Measurements from ENCODE around the gene CAMK2D. TPM values are rescaled to one million over a fixed set of nuclear protein-coding genes. Genes with fewer than 3 reads are reported as not detected.
A peak's percentile ranks its signal among the peaks of the same experiment; 100 is the strongest.

CAMK2D gene
- total RNA-seq, 2 experiments from 2014 or later, result 33.6 to 43.1 TPM

DNA sequence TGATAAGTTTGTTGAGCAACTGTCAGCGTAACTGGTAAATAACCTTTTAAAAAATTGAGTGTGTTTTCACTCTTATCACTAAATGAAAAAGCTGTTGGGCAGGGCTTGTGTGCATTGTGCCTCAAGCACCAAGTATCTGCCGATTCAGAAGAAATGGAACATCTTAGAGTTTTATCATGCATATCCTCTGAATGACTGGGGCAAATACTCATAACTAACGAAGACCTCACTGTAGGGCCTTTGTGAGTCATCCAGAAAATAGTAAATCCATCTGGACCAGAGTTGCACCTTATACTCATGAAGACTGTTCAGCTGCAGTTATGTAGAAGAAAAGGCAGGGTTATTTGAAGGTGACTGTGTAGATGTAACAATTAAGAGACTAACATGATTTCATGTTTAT is 222.1 kb downstream of the CAMK2D start:
- no peak overlapping the region for H3K4me3 Mint-ChIP-seq
- DNase-seq (no peak), ATAC-seq (peak; percentile 73)
- H3K36me3 Mint-ChIP-seq, result peaks cover 20% of the 10 kb centered on the region
- H3K4me1 Mint-ChIP-seq, result peaks cover 14% of the 10 kb centered on the region
- H3K27me3 Mint-ChIP-seq, result no peaks in the 10 kb centered on the region
- H3K9me3 Mint-ChIP-seq (ENCODE audit: low read depth), result no peaks in the 10 kb centered on the region
- CTCF ChIA-PET, result interaction anchor here (0.7 to 1.2 kb wide), 2 partner anchors 8 to 11 kb away, joined by 3 to 5 read pairs; no protein-coding TSS in a partner anchor
- H3K27ac Mint-ChIP-seq, result no peak overlapping the region

DNA sequence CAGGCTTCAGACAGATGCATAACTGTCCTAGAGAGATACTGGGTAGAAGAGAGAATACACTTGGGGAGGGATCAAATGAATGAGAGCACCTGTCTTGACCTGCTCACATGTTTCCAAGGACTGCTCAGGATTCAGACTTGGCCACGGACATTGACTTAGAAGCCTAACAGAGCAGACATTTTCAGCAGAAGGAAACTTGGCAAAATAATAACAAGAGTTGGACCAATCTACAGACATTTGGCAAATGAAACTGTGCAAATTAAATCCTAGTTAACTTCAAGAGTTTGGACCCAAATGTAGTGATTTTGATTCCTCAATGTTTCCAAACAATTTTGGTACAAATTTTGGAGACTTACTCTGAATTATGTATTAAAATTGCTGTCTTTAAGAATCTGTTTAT is 223.9 kb downstream of the CAMK2D start:
- Mint-ChIP-seq H3K27ac (no peak overlapping the region), H3K9me3 (ENCODE audit: low read depth) (no peaks in the 10 kb centered on the region), H3K4me1 (peaks cover 12% of the 10 kb centered on the region), H3K27me3 (no peaks in the 10 kb centered on the region), H3K4me3 (no peak overlapping the region), H3K36me3 (peaks cover 16% of the 10 kb centered on the region)
- CTCF ChIA-PET, result no interaction called here
- no peak for ATAC-seq
- DNase-seq, result no peak

DNA sequence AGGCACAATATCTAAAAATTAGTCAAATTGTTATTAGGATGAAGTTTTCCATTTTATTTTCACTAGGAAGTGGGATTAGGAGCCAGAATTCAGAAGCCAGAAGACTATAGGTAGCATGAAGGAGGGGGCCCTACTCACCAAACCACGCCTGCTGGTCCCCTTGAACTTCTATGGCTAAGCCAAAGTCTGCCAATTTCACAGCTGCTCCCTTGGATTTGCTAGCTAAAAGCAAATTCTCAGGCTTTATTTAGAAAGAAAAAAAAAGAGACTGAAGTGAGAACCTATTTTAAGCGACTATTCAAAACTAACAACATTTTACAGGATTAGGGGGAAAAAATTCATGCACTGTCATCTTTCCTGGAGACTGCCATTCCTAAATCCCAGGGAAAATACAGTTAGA is 224.3 kb downstream of the CAMK2D start:
- Mint-ChIP-seq H3K9me3 (ENCODE audit: low read depth) (no peaks in the 10 kb centered on the region), H3K4me3 (no peak overlapping the region), H3K4me1 (peaks cover 12% of the 10 kb centered on the region), H3K27ac (no peak overlapping the region), H3K27me3 (no peaks in the 10 kb centered on the region), H3K36me3 (peaks cover 17% of the 10 kb centered on the region)
- no peak for DNase-seq
- ATAC-seq, result no peak
- CTCF ChIA-PET, result no interaction called here

DNA sequence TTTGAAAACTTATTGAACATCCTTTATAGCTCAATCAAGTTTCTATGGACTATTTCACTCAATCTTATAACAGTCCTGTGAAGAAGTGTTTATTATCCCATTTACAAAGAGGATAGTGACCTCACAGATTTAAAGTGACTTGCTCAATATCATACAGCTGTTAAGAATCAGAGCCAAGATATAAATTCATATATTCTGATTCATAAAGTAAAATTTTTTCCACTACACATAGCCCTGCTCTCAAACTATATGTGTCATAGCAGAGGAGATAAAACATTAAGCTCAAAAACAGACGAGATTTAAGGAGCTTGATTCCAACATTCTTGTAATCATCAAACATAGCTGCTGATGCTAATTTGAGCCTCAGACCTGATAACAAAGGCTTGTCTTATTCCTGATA is 226.8 kb downstream of the CAMK2D start:
- DNase-seq (no peak), ATAC-seq (no peak)
- CTCF ChIA-PET, result no interaction called here
- Mint-ChIP-seq H3K27ac (no peak overlapping the region), H3K4me1 (peaks cover 6% of the 10 kb centered on the region), H3K27me3 (no peaks in the 10 kb centered on the region), H3K9me3 (ENCODE audit: low read depth) (no peaks in the 10 kb centered on the region), H3K36me3 (peaks cover 25% of the 10 kb centered on the region), H3K4me3 (no peak overlapping the region)

DNA sequence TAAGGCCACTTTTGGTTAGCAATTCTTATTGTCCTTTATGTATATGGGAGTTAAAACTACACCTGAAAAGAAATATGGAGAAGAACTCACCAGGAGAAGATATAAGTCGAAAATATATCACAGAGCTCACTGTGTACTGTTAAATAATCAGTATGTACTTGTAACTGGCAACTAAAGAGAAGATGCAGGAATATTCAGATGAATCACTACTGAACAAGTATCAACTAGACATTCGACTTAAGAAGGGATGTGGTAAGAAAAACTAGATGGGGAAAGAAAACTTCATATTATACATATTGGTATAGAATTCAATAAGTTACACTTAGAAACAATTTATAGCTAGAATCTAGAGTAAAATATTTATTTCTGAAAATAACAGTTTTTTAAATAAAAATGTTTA is 230.0 kb downstream of the CAMK2D start:
- no peaks in the 10 kb centered on the region for H3K4me1 Mint-ChIP-seq
- H3K27me3 Mint-ChIP-seq, result no peaks in the 10 kb centered on the region
- DNase-seq (no peak), ATAC-seq (no peak)
- no peak overlapping the region for H3K27ac Mint-ChIP-seq
- CTCF ChIA-PET, result no interaction called here
- H3K4me3 Mint-ChIP-seq, result no peak overlapping the region
- H3K9me3 Mint-ChIP-seq (ENCODE audit: low read depth), result no peaks in the 10 kb centered on the region
- H3K36me3 Mint-ChIP-seq, result peaks cover 29% of the 10 kb centered on the region

DNA sequence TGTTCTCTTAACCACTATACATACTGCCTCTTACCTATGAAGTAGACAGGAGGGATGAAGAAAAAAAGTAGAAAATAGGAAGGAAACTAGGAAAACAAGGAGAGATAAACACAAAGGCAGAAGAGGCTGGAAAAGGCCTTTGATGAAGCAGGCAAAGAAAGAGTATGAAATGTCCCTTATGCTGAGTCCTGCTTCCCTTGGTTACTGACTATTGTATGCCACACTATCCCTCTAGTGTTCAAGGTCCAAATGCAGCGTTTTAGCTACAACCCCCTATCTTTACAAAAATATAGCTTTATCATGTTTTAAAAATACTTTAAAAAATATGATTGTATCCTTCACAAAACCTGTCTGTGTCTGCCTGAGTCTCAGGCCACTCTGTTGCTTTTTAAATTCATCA is 233.1 kb downstream of the CAMK2D start:
- DNase-seq (no peak), ATAC-seq (no peak)
- no peaks in the 10 kb centered on the region for H3K9me3 Mint-ChIP-seq (ENCODE audit: low read depth)
- no peaks in the 10 kb centered on the region for H3K27me3 Mint-ChIP-seq
- peaks cover 44% of the 10 kb centered on the region for H3K36me3 Mint-ChIP-seq
- H3K4me1 Mint-ChIP-seq, result peaks cover 12% of the 10 kb centered on the region
- no peak overlapping the region for H3K27ac Mint-ChIP-seq
- no peak overlapping the region for H3K4me3 Mint-ChIP-seq
- CTCF ChIA-PET, result interaction anchor here (1.6 kb wide), 1 partner anchor 12 kb away, joined by 5 read pairs; no protein-coding TSS in a partner anchor

DNA sequence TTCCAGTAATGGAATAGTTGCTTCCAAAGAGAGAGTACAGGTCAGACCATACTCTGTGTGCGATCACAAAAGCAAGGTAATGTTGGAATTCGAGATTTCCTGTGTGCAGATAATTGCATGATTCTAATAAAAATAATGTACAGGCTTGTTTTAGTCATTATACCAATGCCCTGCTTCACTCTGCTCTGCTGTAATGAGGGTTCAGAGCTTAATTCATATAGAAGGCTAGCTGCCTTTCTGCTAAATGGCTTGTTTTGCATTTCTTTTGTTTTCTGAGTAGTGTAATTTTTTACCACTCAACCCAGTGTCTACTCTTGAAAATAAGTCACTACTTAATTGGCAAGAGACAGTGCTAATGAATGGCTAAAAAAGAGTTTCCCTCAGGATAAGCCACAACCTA is 236.0 kb downstream of the CAMK2D start:
- Mint-ChIP-seq H3K36me3 (peaks cover 45% of the 10 kb centered on the region), H3K27me3 (no peaks in the 10 kb centered on the region), H3K4me3 (no peak overlapping the region), H3K9me3 (ENCODE audit: low read depth) (no peaks in the 10 kb centered on the region), H3K4me1 (peaks cover 12% of the 10 kb centered on the region), H3K27ac (no peak overlapping the region)
- DNase-seq (no peak), ATAC-seq (no peak)
- CTCF ChIA-PET, result no interaction called here

DNA sequence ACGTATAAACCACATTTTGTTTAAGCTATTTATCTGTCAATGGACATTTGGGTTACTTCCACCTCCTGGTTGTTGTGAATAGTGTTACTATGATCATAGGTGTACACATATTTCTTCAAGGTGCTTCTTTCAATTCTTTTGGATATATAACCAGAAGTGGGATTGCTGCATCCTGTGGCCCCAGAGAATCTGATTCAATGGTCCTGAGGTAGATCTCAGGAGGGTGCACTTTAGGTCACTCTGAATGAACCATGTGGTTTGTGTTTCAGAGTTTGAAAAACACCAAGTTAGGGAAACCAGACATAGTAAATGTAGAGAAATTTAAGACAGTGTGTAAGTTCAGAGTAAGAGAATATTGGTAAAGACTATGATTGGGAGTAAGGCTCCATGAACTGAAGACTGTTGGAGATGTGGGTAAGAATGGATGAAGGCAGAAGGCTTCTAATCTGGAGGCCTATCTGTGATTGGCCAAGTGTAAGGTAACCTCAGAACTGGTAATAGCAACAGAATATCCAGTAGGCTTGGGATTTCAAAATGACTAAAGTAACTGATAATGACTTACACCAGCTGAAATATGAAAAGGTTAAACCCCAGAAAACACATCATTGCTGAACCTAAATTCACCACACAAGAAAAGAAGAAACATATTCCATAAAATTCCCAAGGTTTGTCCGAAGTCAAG is 236.9 kb downstream of the CAMK2D start:
- no peak overlapping the region for H3K4me3 Mint-ChIP-seq
- ATAC-seq, result no peak

DNA sequence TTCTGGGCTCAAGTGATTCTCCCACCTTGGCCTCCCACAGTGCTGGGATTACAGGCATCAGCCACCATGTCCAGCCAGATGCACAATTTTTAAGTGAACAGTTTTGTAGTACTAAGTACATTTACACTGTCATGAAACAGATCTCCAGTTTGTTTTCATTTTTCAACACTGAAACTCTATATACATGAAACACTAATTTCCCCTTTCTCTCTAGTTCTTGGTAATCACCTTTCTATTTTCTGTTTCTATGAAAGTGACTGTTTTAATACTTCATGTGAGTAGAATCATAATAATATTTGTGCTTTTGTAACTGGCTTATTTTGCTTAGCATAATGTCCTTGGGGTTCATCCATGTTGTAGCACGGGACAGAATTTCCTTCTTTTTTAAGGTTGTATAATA is 237.4 kb downstream of the CAMK2D start:
- ATAC-seq (no peak), DNase-seq (no peak)
- H3K9me3 Mint-ChIP-seq (ENCODE audit: low read depth), result no peaks in the 10 kb centered on the region
- H3K27ac Mint-ChIP-seq, result no peak overlapping the region
- H3K36me3 Mint-ChIP-seq, result peaks cover 41% of the 10 kb centered on the region
- H3K4me1 Mint-ChIP-seq, result peaks cover 12% of the 10 kb centered on the region
- no peak overlapping the region for H3K4me3 Mint-ChIP-seq
- no peaks in the 10 kb centered on the region for H3K27me3 Mint-ChIP-seq
- CTCF ChIA-PET, result no interaction called here

More for the DNA sequence above, 236.9 kb downstream of the CAMK2D start:
- no peak for DNase-seq
- H3K4me1 Mint-ChIP-seq, result peaks cover 12% of the 10 kb centered on the region
- H3K36me3 Mint-ChIP-seq, result peaks cover 44% of the 10 kb centered on the region
- no peaks in the 10 kb centered on the region for H3K27me3 Mint-ChIP-seq
- H3K27ac Mint-ChIP-seq, result no peak overlapping the region
- H3K9me3 Mint-ChIP-seq (ENCODE audit: low read depth), result no peaks in the 10 kb centered on the region
- CTCF ChIA-PET, result no interaction called here

DNA sequence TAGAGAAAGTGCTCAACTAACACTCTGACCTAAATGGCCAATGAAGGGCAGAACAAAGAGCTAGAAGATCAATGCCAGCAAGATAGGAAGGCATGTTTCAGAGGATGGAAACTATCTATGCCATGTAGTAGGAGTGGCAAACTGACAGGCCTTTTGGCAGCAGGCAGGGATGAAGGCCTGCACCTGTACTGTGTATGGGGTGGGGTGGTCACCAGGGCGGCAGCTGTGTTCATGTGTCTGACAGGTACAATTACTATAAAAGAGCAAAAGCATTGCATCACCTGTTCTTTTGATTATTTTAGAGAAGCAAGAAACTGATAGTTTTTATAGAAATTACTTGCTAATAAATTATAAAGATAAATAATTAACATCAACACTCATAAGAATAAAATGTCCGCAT is 239.1 kb downstream of the CAMK2D start:
- DNase-seq (no peak), ATAC-seq (no peak)
- peaks cover 12% of the 10 kb centered on the region for H3K4me1 Mint-ChIP-seq
- no peak overlapping the region for H3K27ac Mint-ChIP-seq
- no peaks in the 10 kb centered on the region for H3K27me3 Mint-ChIP-seq
- CTCF ChIA-PET, result no interaction called here
- H3K4me3 Mint-ChIP-seq, result no peak overlapping the region
- H3K36me3 Mint-ChIP-seq, result peaks cover 42% of the 10 kb centered on the region
- H3K9me3 Mint-ChIP-seq (ENCODE audit: low read depth), result no peaks in the 10 kb centered on the region

DNA sequence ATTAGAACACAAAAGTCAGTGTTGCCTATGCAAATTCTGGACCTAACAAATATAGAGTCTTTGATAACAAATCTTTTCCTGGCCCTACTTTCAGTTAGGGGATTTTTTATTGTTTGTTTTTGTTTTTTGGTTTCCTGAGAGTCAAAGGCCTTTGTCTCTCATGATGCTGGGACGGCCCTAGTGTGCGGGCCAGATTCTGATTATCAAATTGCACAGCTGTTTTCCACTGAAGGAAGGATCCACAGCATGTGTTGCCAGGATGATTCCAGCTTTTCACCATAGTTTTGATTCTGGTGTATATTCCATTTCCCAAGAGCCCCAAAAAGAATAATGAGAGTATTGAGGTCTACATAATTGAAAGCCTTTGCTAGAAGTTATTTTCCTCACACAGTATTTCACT is 248.2 kb downstream of the CAMK2D start:
- no peaks in the 10 kb centered on the region for H3K9me3 Mint-ChIP-seq (ENCODE audit: low read depth)
- H3K4me3 Mint-ChIP-seq, result no peak overlapping the region

DNA sequence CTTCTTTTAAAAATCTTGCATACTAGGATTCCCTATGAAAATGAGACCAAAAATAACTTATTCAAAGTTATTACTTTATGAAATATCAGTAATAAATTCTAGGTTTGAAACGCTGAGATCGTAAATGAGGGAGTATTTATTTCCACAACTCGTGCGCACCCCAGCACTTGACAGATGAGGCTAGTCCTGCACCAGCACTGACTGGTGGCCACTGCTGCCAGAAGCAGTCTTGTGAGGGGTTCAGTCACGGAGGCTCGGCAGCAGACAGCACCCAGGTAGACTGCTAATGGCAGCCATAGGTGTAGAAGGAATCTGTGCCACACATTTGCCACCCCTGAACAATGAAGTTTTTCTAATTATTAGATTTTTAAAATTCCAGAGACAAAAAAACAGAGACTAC is 248.7 kb downstream of the CAMK2D start:
- CTCF ChIA-PET, result no interaction called here
- H3K9me3 Mint-ChIP-seq (ENCODE audit: low read depth), result no peaks in the 10 kb centered on the region
- H3K27ac Mint-ChIP-seq, result no peak overlapping the region
- H3K27me3 Mint-ChIP-seq, result no peaks in the 10 kb centered on the region
- H3K36me3 Mint-ChIP-seq, result peaks cover 57% of the 10 kb centered on the region
- H3K4me3 Mint-ChIP-seq, result no peak overlapping the region
- DNase-seq (no peak), ATAC-seq (no peak)
- no peaks in the 10 kb centered on the region for H3K4me1 Mint-ChIP-seq

More for the DNA sequence above, 248.2 kb downstream of the CAMK2D start:
- no peak for ATAC-seq
- no peak for DNase-seq
- no peaks in the 10 kb centered on the region for H3K4me1 Mint-ChIP-seq
- H3K27me3 Mint-ChIP-seq, result no peaks in the 10 kb centered on the region
- no peak overlapping the region for H3K27ac Mint-ChIP-seq
- H3K36me3 Mint-ChIP-seq, result peaks cover 54% of the 10 kb centered on the region
- CTCF ChIA-PET, result no interaction called here

DNA sequence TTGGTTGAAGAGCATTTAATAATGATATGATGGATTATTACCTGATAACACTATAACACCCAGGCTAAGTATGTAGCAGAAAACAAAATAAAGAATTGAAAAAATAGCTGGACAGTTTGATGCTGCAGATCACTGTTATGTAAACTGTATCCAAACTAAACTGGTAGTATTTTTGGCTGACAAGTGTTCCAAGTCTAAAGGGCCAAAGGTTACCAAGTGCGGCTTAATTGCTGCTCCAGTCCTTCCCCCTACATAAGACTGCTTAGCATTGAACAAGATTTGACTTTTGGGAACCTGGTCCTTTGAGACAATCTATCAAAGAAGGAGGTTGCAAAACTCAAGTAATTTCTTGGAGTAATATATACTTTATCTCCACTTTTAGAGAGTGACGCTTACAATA is 249.6 kb downstream of the CAMK2D start:
- DNase-seq (no peak), ATAC-seq (no peak)
- no peak overlapping the region for H3K4me3 Mint-ChIP-seq
- no peaks in the 10 kb centered on the region for H3K9me3 Mint-ChIP-seq (ENCODE audit: low read depth)
- CTCF ChIA-PET, result no interaction called here
- no peak overlapping the region for H3K27ac Mint-ChIP-seq
- no peaks in the 10 kb centered on the region for H3K27me3 Mint-ChIP-seq
- no peaks in the 10 kb centered on the region for H3K4me1 Mint-ChIP-seq
- peaks cover 52% of the 10 kb centered on the region for H3K36me3 Mint-ChIP-seq

DNA sequence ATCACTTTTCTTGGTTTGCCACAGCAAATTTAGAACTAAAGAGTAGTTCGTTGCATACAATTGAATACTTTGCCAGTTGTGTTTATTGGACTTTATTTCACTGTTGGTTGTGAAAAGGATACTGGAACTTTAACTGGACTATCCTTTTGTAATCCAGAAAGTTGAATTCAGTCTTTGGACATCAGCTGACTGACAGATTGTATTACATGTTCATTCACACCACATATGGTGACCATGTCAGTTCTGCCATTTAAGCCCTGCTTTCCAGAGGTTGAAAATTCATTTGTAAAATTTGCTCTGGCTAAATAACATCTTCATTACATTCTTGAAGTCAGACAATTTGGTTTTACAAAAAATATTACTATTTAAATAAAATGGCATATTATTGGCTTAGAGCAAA is 251.7 kb downstream of the CAMK2D start:
- ATAC-seq, result no peak
- H3K4me3 Mint-ChIP-seq, result no peak overlapping the region
- H3K4me1 Mint-ChIP-seq, result no peaks in the 10 kb centered on the region
- H3K36me3 Mint-ChIP-seq, result peaks cover 53% of the 10 kb centered on the region
- CTCF ChIA-PET, result no interaction called here
- DNase-seq, result no peak
- no peaks in the 10 kb centered on the region for H3K27me3 Mint-ChIP-seq
- H3K27ac Mint-ChIP-seq, result no peak overlapping the region
- H3K9me3 Mint-ChIP-seq (ENCODE audit: low read depth), result no peaks in the 10 kb centered on the region

DNA sequence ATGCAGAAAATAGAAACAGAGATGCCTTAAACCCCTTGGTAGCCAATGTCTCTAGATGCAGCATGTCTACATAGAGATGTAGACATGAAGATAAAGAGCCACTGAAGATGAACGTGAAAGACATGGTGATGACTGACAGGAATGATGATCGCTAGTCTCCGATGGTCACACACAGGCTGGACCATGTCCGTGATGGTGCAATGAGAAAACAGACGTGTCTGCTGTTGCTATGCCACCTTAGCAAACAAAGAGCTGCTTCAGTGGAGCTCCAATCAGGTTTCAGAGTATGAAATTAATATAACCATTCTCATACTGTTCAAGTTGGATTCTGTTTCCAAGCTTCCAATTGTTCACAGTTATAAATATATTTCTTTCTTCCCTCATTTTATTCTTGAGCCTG is 256.5 kb downstream of the CAMK2D start:
- ATAC-seq (no peak), DNase-seq (no peak)
- CTCF ChIA-PET, result no interaction called here

More for the DNA sequence above, 256.5 kb downstream of the CAMK2D start:
- Mint-ChIP-seq H3K4me1 (no peaks in the 10 kb centered on the region), H3K4me3 (no peak overlapping the region), H3K9me3 (ENCODE audit: low read depth) (peaks cover 2% of the 10 kb centered on the region), H3K36me3 (peaks cover 34% of the 10 kb centered on the region), H3K27me3 (no peaks in the 10 kb centered on the region), H3K27ac (no peak overlapping the region)

Data from activated CD8-positive, alpha-beta memory T cell treated with anti-CD3 and anti-CD28 coated beads, Interleukin-2, amount 10 ng/mL, durations not matched to agents 7 days and 5 days (primary cell).